ENCODE measurements around the gene COL18A1.

GRCh38 chr21:45515241-45516061 lies 110.5 kb downstream of the COL18A1 start:
- no peak for TF ChIP-seq CTCF (optimal IDR thresholded peaks at IDR 0.05 in 1 of 3, IDR thresholded peaks at IDR 0.05 in 1 of 3, conservative IDR thresholded peaks at IDR 0.05 in 1 of 3; ENCODE audit: extremely low read depth in 1 of 3, insufficient read depth in 2 of 3, low read length in 3 of 3)
- no peak for TF ChIP-seq EZH2 (IDR thresholded peaks at IDR 0.05; ENCODE audit: low read length)

Measured in keratinocyte (primary cell).